Activated CD4-positive, alpha-beta T cell treated with anti-CD3 and anti-CD28 coated beads, Interleukin-2, amount 50 U/mL, for 24 hours (primary cell): ENCODE measurements around the gene BTBD17.

Source experiments
- DNase-seq, 2 donors: peaks; one replicate each; pipeline ENCODE4 v3.0.0-alpha.2; 2020; ENCODE audit warnings: low read depth in 1 of 2, low spot score in 1 of 2

BTBD17 gene

DNA sequence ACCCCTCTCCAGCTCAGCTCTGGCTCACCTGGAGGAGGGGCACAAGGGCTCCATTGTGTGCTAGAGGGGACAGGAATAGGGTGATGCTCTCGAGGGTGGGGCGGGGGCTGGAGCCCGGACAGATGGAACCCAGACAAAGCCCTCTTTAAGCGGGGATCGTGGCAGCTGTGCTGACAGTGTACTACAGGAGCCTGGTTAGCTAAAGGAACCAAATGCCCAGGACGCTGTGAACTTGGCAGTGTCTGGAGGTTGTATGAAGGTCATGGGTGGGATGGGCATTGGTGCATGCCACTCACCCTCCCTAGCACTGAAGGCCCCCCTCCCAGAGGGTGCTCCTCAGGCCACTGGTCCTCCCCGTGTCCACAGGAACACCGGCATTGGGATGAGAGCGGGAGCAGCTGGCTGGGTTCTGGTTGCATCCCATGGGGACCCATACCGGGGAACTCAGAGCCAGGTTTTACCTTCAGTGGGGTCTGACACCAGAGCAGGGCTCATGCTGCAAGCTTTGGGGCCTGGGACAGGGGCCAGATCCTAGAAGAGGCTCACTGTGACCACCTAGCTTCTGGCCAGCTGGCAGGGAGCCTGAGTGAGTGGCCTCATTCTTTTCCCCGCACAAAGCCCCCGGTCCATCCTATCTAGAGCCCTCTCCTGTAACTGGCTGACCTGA, 23.7 kb downstream of the BTBD17 start:
- DNase-seq: no peak

DNA sequence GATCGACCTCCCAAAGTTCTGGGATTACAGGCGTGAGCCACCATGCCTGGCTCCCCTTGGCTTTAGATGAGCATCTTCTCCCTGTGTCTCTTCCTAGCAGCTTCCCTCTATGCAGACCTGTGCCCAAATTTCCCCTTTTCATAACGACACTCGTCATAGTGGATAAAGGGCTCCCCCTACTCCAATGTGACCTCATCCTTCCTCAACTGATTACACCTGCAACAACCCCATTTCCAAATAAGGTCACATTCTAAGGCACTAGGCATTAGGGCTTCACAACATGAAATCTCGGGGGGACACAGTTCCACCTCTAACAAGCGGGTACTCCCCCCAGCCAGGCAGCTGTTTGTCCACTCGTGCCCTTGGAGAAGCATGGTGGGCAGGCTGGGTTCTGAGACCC, 25.4 kb downstream of the BTBD17 start:
- DNase-seq: no peak

DNA sequence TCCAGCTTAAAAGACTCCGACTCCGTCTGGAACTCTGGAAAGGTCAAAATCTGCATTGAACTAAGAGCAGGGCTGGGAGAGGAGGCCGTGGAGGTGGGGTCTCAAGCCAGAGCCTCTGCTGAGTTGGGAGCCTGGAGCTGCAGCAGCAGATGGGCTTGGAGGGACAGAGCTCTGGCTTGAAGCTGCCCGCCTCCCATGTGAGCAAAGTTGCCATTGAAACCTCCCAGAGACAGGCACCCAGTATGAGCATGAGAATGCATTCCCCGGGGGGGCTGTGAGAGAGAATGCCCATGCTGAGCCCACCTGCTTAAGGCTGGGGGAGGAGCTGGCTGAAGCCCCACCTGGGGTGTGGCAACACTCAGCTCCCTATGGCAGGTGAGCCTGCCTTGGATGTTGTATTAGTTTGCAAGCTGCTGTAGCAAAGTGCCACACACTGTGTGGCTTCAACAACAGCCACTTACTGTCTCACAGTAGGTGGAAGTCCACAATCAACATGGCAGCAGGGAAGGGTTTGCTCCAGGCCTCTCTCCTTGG, 26.1 kb downstream of the BTBD17 start:
- no peak for DNase-seq

DNA sequence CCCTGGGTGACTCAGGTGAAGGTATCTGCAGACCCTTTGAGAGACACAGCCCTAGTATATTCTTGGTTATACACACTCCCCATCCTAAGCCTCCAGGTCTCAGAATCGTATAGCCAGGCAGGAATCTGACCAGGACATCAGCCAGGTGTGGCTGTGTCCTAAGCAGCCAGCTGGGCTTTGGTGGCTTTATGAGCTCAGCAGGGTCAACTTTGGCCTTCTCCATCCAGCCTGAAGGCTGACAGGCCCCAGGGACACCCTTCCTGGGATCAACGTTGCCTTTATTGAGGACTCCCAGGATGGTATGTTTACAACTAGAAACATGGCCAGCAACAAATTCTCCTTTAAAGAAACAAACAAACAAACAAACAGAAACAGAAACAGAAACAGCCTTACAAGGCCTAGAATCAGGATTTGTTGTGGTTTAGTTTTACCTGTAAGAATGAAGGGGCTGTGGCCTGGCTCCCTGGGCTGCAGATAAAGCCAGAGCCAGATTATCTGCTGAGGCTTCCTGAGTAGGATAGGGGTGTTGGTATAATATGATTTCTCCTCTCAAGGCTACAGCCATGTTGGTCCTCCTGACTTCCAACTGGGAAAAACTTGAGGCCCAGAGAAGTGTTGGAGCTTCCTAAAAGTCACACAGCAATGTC, 27.2 kb downstream of the BTBD17 start:
- DNase-seq: no peak

GRCh38 chr17:74332763-74333283, 28.8 kb downstream of the BTBD17 start:
- DNase-seq: no peak

DNA sequence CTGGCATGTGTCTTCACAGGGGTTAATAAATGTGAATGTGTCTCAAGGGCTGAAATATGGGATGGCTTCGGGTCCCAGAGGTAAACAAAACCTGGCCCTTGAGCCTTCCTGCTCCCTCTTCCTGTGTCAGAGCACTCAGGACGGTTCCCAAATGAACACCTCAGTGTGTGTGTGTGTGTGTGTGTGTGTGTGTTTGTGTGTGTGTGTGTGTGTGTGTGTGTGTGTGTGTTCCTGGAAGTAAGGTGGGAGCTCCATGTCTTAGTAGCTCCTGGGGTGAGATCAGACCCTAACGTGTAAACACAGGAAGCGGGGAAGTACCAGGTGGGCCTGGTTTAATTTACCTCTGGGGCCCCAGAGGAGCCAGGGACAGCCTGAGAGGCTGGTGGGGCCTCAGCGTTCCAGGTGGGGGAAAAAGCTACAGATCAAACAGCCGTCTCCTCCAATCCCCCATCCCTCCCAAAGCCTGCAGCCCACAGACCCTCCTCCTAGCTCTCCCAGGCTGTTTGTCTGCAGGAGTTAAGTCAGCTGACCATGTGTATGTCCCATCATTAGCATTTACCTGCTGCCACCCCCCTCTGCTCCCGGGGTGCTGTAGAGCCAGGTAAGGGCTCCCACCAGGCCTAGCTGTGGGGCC, 29.5 kb downstream of the BTBD17 start:
- DNase-seq: no peak

GRCh38 chr17:74330446-74330845, 31.2 kb downstream of the BTBD17 start:
- no peak for DNase-seq

DNA sequence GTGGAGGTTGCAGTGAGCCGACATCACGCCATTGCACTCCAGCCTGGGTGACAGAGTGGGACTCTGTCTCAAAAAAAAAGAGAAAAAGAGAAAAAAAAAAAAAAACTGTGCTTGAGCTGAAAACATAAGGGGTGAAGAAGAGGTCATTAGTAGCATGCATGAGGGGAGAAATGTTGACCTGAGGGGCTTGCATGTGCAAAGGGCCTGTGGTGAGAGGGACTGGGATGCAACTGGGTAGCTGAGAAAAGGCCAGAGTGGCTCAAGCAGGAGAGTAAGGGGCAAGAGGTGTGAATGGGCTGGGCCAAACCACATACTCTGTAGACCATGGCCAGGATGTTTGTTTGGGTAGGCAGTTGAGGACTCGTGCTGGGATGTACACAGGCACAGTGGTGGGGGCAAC, 32.3 kb downstream of the BTBD17 start:
- no peak for DNase-seq

- no peak for DNase-seq
Measured at GRCh38 chr17:74328487-74328886, 33.2 kb downstream of the BTBD17 start.

- no peak for DNase-seq
Measured at GRCh38 chr17:74326506-74326905, 35.2 kb downstream of the BTBD17 start.

DNA sequence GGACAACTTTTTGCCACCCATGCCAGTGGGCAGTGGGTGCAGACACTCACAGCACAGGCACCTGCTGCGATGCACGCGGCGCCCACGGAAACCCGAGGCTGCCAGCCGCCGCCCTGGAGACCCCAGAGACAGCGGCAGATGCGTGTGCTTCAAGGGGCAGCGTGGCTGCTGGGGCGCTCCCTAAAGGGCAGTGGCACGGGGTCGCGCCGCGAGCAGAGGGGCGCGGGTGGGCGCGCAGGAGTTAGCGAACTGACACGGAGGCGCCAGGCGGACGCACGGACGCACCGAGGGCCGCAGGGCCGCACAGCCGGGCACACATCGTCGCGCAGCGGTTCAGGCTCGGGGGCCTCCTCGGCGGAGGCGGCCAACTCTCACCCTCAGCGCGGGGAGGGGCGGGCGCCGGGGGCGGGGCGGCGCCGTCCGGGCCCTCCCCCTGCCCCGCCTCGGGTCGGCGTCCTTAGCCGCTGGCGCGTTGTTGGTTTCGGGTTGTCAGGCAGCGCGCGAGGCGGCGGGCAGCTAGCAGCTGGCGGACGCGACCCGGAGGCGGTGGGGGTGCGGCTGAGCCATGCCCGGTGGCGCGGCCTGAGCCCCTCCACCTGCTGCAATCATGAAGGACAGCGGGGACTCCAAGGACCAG, 35.8 kb downstream of the BTBD17 start, which contains the start of gene KIF19:
KIF19 (plus strand) TSS at position 484 of the 637 bp plus-strand sequence; CDS start at position 608, 124 bp downstream.
- DNase-seq: peak in 1 of 2 donors; percentile 11

GRCh38 chr17:74325376-74325742, 36.3 kb downstream of the BTBD17 start:
- DNase-seq: no peak

DNA sequence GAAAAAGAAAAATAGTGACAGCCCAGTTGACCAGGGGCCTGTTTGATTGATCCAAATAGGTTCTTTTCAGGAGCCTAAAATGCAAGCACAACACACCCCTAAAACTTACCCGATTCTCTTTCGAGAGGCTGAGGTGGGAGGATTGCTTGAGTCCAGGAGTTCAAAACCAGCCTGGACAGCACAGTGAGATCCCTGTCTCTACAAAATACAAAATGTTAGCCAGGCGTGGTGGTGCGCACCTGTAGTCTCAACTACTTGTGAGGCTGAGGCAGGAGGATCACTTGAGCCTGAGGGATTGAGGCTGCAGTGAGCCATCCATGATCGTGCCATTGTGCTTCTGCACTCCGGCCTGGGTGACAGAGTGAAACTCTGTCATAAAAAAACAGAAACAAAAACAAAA, 37.1 kb downstream of the BTBD17 start:
- DNase-seq: no peak

DNA sequence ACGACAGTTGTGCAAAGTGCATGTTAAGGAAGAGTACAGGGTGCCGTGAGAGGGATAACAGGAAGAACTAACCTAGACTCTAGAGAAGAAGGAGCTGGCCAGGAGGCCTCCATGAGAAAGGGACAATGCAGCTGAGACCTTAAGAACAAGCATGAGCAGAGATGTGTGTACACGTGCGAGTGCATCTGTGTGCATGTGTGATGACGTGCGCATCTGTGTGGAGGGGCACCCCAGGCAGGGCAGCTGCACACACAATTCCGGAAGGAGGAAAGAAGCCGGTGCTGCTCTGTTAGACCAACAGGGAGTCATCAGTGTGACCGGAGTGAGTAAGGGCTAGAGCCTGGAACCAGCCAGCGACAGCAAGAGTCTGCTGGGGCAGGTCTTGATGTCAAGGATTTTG, 43.3 kb downstream of the BTBD17 start:
- no peak for DNase-seq

GRCh38 chr17:74317071-74317470, 44.6 kb downstream of the BTBD17 start:
- no peak for DNase-seq

DNA sequence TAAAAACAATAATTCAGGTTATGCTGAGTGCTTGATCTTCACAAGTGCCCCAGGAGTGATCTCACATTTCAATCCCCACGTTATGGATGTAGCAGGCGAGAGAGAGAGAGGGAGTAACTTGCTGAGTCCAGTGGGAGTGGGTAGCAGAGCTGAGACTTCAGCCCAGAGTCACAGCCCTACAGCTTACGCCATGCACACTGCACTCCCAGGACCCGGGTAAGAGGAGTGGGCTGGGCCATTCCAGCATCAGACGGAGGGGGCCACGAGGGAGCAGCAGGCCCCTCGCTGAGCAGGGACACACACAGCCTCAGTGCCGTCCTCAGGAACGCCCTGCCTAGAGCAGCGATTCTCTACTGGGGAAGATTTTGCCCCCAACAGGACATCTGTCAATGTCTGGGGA, 45.4 kb downstream of the BTBD17 start:
- no peak for DNase-seq

- no peak for DNase-seq
Measured at GRCh38 chr17:74314877-74315276, 46.8 kb downstream of the BTBD17 start.

DNA sequence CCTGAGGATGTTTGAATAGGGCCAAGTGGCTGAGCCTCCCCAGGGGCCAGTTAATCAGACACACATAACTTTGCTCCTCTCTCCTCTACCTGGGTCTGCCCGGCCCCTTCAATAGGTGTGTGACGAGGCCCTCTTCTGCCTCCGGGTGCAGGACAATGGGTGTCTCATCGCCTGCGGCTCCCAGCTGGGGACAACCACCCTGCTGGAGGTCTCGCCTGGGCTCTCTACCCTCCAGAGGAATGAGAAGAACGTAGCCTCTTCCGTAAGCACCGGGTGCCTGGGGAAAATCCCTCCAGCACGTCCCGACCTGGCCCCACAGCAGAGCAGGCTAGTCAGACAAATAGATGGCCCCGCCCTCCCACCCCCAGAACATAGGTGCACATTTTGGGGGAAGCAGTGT, 51.8 kb downstream of the BTBD17 start:
- DNase-seq: no peak

GRCh38 chr17:74307984-74308773, 53.5 kb downstream of the BTBD17 start:
- DNase-seq: no peak
